ENCODE measurements around the gene STPG3. TPM values are rescaled to one million over a fixed set of nuclear protein-coding genes. Genes with fewer than 3 reads are reported as not detected.
A peak's percentile ranks its signal among the peaks of the same experiment; 100 is the strongest.

The STPG3 gene
- total and polyA plus RNA-seq, 9 of the 15 experiments (the other 6 are each of a cell fraction or from before 2014, with no cell fraction given) = not detected

- TF ChIP-seq CHAMP1 (IDR thresholded peaks at IDR 0.05) (no peak), THRB (CRISPR knock-in tag; conservative IDR thresholded peaks at IDR 0.05) (no peak), FOXP4 (CRISPR knock-in tag; IDR thresholded peaks at IDR 0.05; ENCODE audit: borderline replicate concordance) (no peak), ZNF212 (CRISPR knock-in tag; IDR thresholded peaks at IDR 0.05) (no peak), SNIP1 (IDR thresholded peaks at IDR 0.05; ENCODE audit: low read depth) (no peak), ZBTB5 (IDR thresholded peaks at IDR 0.05) (no peak), ZFP91 (CRISPR knock-in tag; IDR thresholded peaks at IDR 0.05) (no peak), ZNF449 (CRISPR knock-in tag; IDR thresholded peaks at IDR 0.05) (no peak), ZNF12 (CRISPR knock-in tag; IDR thresholded peaks at IDR 0.05) (no peak), ZNF668 (CRISPR knock-in tag; IDR thresholded peaks at IDR 0.05) (no peak), CREB3L1 (IDR thresholded peaks at IDR 0.05; ENCODE audit: borderline replicate concordance, low read depth) (peak; percentile 42; the same call in 1 of the 2 replicates), MCM2 (IDR thresholded peaks at IDR 0.05; ENCODE audit: low read depth) (no peak), ZNF311 (CRISPR knock-in tag; IDR thresholded peaks at IDR 0.05) (no peak), IRF1 (CRISPR knock-in tag; IDR thresholded peaks at IDR 0.05; ENCODE audit: borderline replicate concordance) (no peak)
These were observed 35.9 kb downstream of the STPG3 start (continued) for GRCh38 chr9:137286975-137287383.
